GM19193 (cell line): ENCODE measurements around the gene PRPSAP2.

ENCODE experiments used
- POLR2A ChIP-seq: IDR thresholded peaks from 4 replicates; pipeline ENCODE4 v1.6.1; 2011; ENCODE audit not compliant: insufficient read depth, insufficient read length; ENCODE audit errors: extremely low read depth

PRPSAP2 gene

DNA sequence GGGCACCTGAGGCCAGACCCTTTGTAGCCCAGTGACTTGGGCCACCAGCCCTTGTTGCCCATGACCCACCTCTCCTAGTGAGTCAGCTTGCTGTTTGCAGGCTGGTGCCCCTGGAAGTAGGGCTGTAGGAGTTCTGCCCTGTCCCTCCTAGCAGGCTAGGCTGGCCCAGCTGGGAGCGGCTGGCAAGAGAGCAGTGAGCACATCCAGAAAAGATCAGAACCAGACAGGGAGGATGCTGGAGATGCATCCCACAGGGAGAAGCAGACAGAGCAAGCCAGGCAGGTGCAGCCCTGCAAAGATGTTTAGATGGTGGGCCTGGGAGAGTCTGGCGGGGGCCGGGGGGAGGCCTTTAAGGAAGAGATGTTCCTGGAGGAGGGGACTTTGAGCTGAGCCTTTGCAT, 96.4 kb downstream of the PRPSAP2 start:
- TF ChIP-seq POLR2A: no peak

DNA sequence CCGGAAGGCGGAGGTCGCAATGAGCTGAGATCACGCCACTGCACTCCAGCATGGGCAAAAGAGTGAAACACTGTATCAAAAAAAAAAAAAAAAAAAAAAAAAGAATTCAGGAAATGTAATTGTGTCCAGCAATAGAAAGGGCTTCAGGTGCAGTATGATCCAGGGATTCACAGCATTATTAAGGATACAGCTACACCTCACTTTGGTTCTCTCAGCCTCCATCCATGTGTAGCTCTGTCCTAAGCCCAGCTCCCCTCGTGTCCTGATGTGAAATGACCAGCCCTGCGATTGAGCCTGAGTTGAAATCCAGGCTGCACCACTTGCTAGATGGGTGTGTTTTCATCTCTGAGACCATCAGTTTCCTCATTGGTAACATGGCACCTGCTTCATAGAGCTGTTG, 97.1 kb downstream of the PRPSAP2 start:
- TF ChIP-seq POLR2A: no peak

DNA sequence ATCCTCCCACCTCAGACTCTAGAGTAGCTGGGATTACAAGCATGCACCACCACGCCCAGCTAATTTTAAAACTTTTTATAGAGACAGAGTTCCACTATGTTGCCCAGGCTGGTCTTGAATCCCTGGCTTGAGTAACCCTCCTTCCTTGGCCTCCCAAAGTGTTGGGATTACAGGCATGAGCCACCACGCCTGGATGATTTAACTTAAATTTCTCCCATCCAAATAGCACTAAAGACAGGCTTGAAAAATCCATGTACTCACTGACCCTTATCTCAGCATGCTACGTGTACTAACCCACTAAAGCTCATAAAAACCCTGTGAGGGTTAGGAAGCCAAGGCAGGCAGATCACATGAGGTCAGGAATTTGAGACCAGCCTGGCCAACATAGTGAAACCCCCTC, 98.7 kb downstream of the PRPSAP2 start:
- TF ChIP-seq POLR2A: no peak

DNA sequence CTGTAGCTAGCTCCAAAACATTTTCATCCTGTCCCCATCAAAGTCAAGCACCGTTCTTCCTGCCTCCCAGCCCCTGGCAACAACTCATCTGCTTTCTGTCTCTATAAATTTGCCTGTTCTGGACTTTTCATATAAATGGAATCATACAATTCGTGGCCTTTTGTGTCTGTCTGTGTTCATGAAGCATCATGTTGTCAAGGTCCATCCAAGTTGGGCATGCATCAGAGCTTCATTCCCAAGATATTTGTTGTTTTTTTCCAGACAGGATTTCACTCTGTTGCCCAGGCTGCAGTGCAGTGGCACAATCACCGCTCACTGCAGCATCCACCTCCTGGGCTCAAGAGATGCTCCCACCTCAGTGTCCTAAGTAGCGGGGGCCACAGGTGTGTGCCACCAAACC, 99.9 kb downstream of the PRPSAP2 start:
- TF ChIP-seq POLR2A: no peak

DNA sequence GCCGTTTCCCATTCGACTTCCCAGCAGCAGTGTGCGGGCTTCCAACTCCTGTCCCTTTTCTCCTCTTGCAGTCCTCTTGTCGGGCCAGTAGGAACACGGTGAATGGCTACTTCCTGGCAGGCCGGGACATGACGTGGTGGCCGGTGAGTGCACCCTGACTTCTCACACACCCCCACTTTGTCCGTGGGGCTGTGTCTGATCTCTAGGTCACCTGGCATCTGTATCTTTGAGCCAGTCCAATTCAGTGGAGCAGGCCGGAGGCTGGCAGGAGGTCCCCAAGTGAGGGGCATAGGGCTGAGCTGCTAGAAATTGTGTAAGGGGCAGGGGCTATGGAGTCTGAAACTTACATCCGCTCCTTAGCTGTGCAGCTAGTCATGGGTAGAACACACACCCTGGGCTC, 100.7 kb downstream of the PRPSAP2 start:
- no peak for TF ChIP-seq POLR2A

DNA sequence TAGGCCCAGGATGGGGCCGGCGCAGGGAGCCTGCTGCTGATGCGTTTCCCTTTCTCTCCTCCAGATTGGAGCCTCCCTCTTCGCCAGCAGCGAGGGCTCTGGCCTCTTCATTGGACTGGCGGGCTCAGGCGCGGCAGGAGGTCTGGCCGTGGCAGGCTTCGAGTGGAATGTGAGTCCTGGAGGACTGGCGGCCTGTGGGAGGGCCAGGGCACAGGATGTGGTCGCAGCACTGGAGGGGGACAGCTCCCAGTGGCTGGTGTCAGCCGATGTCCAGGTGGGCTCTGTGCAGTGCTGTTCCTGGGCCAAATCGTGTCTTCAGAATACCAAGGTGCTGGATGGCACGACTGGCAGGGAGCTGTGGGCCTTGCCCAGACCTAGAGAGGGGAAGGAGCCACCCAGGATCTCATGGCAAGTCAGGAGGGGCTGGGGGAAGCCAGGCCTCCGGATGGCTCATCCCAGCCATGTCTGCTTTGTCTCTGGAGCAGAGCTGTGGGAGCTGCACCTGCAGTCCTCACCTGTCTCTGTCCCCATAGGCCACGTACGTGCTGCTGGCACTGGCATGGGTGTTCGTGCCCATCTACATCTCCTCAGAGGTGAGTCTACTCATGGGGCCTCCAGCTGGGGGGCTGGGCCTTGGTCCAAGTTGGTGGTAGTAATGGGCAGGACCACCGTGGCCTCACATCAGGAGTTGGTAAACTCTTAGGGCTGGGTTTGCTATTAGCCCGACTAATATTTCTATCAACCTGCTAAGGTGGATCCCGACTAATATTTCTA, 101.3 kb downstream of the PRPSAP2 start:
- TF ChIP-seq POLR2A: no peak

DNA sequence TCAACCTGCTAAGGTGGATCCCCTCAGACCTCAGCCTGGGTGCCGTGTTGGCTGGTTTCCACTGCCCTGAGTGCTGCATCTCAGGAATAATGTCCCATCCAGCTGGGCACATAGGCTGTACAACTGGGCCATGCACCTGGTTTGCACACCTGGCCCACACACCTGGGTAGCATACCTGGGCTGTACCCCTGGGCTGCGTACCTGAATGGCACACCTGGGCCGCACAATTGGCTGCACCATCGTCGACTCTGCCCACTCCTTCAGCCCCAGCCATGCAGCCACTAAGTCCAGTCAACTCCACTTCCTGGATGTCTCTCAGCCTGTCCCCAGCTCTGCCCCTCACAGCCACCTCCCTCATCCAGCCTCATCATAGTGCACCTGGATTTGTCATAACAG, 101.9 kb downstream of the PRPSAP2 start:
- no peak for TF ChIP-seq POLR2A

DNA sequence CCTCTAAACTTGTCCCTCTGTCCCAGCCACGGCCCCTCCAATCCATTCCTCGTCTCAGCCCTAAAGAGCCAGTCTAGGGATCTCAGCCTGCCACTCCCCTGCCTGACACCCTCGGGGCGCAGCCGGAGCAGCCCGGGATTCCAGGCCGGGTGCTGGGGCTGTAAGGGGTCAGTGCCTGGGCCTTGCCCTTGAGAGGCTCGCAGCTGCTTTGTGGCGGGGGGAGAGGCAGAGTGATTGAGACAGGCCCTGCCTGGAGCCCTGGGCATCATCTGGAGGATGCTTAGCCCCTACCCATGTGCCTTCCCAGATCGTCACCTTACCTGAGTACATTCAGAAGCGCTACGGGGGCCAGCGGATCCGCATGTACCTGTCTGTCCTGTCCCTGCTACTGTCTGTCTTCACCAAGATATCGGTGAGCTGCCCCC, 102.3 kb downstream of the PRPSAP2 start:
- no peak for TF ChIP-seq POLR2A

DNA sequence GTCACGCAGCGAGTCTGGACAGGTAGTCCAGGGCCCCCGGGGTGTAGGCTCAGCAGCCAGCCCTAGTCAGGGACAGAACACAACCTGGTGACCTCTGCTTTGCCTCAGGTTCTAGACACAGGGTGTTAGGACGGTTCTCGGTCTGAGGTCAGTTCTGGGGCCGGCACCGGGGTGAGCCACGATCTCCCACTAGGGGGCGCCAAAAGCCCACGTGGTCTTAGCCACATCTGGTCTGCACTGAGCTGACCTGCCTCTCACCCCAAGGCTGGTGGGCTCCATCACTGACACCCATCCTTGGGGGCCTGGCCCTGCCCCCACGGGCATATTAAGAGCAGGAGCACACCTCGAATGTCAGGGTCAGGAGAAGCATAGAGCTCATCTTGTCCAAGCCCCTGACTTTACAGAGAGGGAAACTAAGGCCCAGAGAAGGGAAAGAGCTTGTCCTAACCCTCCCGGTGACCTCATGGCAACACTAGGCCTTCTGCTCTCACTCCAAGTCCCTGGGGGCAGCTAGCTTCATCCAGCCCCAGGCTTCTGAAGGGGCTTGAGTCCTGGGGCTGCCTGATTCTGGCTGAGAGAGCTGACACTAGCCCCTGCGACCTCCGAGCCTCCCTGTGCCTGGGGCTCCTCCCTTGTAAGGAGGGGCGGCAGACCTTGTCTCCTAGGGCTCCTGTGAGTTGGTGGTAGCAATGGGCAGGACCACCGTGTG, 103.0 kb downstream of the PRPSAP2 start:
- no peak for TF ChIP-seq POLR2A

DNA sequence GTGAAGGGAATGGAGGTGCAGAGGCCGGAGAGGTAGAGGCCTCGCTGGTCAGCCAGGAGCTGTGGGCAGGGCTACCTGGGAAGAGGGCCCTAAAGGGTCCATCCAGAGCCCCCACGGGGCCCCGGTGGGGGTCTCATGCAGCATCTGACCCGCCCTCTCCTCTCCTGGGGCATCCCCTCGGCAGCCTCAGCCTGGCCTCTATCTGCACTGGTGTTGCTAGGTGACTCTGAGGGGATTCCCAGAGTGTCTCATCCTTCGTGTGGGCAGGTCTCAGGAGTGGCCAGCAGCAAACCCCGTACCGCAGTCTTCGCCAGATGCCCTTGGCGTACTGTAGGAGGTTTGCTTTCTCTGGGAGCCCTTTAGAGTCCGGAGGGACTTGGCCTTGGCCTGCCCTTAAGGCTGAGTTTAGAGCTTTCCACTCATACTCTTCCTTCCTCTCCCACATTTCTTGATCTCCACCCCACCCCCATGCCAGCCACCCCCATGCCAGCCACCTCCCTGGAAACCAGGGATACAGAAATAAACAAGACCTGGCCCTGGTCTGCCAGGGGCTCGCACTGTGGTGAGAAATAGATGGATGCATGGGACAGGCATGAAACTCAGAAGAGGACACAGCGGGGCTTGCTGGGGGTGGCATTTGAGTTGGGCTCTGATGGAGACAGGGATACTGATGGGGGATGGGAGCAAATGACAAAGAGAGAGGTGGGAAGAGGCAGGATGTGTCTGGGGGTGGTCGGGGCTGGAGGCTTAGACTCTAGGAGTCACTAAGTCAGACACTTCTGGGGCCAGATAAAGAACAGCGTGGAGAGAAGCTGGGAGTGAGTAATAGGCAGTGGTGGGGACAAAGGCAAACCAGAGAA, 103.9 kb downstream of the PRPSAP2 start:
- TF ChIP-seq POLR2A: no peak

DNA sequence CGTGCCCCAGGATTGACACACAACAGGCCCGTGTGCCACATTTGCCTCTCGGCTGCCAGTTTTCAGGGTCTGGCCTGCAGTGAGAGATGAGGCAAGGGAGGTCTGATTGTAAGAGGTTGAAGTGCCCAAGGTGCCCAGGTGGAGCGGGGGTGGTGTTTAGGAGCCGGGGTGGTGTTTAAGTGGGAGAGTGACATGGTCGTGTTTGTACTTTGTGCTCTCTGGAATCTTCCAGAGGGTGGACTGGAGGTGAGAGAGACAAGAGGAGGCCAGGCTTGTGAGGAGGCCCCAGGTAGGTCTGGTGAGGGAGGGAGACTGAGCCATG, 104.5 kb downstream of the PRPSAP2 start:
- no peak for TF ChIP-seq POLR2A

DNA sequence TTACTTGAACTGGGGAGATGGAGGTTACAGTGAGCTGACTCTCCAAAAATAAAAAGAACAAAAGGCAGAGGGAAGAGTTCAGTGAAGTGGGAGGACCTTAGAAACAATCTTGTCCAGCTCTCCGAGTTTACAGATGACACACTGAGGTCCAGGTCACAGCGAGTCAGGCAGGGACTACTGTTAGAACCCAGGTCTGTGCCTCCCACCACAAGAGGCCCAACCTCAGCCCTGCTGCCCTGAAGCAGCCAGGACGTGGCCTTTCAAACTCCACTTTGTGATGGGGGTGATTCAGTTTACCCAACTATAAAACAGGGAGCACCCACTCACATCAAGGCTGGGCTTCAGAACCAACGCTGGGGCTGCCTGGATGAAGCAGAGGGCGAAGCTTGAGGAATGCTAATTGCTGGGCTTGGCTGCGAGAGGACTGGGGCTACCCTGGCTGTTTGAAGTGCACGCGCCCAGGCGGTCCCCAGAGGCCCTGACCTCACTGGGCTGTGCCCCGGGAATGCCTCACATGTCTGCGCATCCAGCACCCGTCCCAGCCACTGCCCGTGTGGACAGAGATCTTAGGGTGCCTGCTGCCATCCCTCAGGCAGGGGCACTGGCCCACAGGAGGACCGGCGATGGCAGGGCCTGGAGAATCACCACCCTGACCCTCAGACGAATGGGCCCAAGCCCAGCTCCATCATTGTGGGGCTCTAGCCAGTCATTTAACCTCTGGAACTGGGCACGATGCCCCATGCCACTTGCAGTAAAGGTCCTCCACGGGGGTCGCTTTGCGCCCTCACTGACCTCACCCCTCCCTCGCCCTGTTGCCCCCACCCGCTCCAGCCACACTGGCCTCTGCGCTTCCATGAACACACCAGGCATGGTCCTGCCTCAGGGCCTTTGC, 105.4 kb downstream of the PRPSAP2 start:
- TF ChIP-seq POLR2A: no peak

DNA sequence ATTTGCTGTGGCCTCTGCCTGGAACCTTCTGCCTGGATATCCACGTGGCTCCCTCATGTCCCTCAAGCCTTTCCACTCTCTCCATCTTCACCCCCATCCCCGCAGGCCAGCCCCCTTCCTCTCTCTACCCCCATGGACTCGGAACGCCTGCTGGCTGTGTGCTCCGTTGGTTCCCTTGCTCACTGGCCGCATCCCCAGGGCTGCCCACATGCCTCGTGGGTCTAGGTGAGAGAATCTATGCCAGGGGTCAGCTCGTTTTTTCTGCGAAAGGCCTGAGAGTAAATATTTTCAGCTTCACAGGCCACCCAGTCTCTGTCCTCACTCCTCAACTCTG, 106.1 kb downstream of the PRPSAP2 start:
- TF ChIP-seq POLR2A: no peak

DNA sequence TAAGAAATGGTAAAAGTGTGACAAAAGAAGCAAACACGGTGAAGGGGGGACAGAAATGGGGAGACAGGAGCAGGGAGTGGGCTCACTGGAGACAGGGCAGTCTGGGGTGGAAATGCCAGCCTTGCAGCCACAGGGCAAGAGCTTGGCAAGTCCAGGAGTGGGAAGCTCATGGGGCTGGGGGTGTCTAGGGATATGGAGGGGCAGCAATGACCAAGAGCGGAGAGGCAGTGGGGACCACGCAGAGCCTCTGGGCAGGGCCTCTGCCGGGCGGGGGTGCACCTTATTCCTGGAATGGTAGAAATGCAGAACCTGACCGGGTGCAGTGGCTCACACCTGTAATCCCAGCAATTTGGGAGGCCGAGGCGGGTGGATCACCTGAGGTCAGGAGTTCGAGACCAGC, 106.6 kb downstream of the PRPSAP2 start:
- no peak for TF ChIP-seq POLR2A

DNA sequence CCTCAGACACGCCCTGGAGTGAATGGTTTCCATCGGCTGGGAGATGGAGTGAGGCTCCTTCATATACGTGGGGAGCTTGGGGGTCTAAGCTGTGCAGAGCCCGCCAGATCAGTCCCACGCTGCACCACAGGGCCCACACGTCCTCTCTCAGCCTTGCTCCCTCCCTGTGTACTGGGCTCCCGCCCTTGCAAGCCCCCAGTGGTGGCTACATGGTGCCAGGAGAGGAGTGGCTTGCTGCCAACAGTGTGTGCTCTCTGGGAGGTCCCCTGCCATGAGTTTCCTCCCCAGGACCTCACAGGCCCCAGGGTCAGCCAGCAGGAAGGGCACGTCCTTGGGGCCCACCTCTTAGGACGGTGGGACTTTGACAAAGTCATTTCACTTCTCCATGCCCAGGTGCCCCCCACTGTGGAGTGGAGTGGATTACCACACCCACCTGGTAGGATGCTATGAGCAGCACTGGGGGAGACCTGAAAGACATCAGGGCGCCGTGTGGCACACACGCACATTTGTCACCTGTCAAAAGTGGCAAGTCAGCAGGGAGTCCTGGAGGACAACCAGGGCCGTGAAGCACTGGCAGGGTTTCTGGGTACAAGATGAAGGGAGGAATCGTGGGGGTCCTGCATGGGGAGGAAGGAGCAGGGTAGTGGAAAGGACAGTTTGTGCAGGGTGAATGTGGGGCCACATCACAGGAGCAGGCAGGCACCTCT, 107.8 kb downstream of the PRPSAP2 start:
- no peak for TF ChIP-seq POLR2A
